ENCODE data around the gene ECSIT. TPM values are rescaled to one million over a fixed set of nuclear protein-coding genes. Genes with fewer than 3 reads are reported as not detected.
A peak's percentile ranks its signal among the peaks of the same experiment; 100 is the strongest.

ECSIT gene
- total and polyA plus RNA-seq, 11 donors = 69.7 to 242 (median 133) TPM

GRCh38 chr19:11551603-11552235 is 22.8 kb upstream of the ECSIT start:
- Histone ChIP-seq H3K27ac (peak overlapping the region in 1 of 12 donors; percentile 89), H3K4me3 (no peak overlapping the region), H3K36me3 (peaks cover 0 to 46% (median 30%) of the 10 kb centered on the region in 9 donors), H3K9me3 (no peaks in the 10 kb centered on the region), H3K27me3 (no peaks in the 10 kb centered on the region), H3K4me1 (peaks cover 0 to 14% (median 0%) of the 10 kb centered on the region in 12 donors)
- intact Hi-C loops (cut with DNase I) = no loop called here
- DNase-seq (peak in 1 of 5 donors; percentile 65), ATAC-seq (peak in 3 of 4 donors; percentile 6 to 55 (median 18))
- TF ChIP-seq, protein P1, sequence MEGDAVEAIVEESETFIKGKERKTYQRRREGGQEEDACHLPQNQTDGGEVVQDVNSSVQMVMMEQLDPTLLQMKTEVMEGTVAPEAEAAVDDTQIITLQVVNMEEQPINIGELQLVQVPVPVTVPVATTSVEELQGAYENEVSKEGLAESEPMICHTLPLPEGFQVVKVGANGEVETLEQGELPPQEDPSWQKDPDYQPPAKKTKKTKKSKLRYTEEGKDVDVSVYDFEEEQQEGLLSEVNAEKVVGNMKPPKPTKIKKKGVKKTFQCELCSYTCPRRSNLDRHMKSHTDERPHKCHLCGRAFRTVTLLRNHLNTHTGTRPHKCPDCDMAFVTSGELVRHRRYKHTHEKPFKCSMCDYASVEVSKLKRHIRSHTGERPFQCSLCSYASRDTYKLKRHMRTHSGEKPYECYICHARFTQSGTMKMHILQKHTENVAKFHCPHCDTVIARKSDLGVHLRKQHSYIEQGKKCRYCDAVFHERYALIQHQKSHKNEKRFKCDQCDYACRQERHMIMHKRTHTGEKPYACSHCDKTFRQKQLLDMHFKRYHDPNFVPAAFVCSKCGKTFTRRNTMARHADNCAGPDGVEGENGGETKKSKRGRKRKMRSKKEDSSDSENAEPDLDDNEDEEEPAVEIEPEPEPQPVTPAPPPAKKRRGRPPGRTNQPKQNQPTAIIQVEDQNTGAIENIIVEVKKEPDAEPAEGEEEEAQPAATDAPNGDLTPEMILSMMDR (IDR thresholded peaks at IDR 0.05) = peak in 7 of 12 donors; percentile 10 to 39 (median 29)
- TF ChIP-seq POLR2A (IDR thresholded peaks at IDR 0.05) = no peak
- 77 to 88% (median 81%) methylated on average over 10 to 26 of the region's 26 CpGs for WGBS, 4 donors

DNA sequence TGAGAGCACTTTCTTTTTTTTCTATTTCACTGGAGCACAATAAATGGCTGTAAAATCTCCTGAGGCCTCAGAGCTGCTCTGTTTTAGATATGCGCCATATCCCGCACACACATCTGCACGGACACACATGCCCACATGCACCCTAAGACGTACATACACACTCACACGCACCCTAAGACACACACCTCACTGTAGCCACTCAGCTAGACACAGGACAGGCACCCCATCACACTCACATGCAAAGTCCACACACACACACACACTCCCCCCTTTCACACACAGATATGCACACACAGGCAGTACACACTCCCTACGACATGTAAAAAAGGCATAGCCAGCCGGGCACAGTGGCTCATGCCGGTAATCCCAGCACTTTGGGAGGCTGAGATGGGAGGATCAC is 21.3 kb upstream of the ECSIT start:
- WGBS, 4 donors = 87 to 98% (median 90%) methylated on average over 8 of the region's 8 CpGs

GRCh38 chr19:11549386-11549953 is 20.5 kb upstream of the ECSIT start:
- ATAC-seq (no peak), DNase-seq (no peak)
- H3K27me3 ChIP-seq = no peaks in the 10 kb centered on the region
- WGBS, 4 donors = 89 to 93% (median 92%) methylated on average over 20 to 24 of the region's 24 CpGs
- H3K36me3 ChIP-seq = peaks cover 0 to 41% (median 26%) of the 10 kb centered on the region in 9 donors
- intact Hi-C loops (cut with DNase I) = no loop called here
- H3K9me3 ChIP-seq = no peaks in the 10 kb centered on the region
- no peak for TF ChIP-seq POLR2A (IDR thresholded peaks at IDR 0.05)
- TF ChIP-seq, protein P1 (IDR thresholded peaks at IDR 0.05) = no peak
- H3K4me3 ChIP-seq = no peak overlapping the region
- peak overlapping the region in 1 of 12 donors; percentile 89 for H3K27ac ChIP-seq
- H3K4me1 ChIP-seq = no peaks in the 10 kb centered on the region

More for the DNA sequence above, 21.3 kb upstream of the ECSIT start:
- H3K27me3 ChIP-seq = no peaks in the 10 kb centered on the region
- H3K4me1 ChIP-seq = peaks cover 0 to 5% (median 0%) of the 10 kb centered on the region in 12 donors
- TF ChIP-seq, protein P1 (IDR thresholded peaks at IDR 0.05) = no peak
- no peak for TF ChIP-seq POLR2A (IDR thresholded peaks at IDR 0.05)
- peaks cover 0 to 47% (median 27%) of the 10 kb centered on the region in 9 donors for H3K36me3 ChIP-seq
- DNase-seq (no peak), ATAC-seq (no peak)
- H3K27ac ChIP-seq = peak overlapping the region in 1 of 12 donors; percentile 89
- intact Hi-C loops (cut with DNase I) = no loop called here
- H3K4me3 ChIP-seq = no peak overlapping the region
- no peaks in the 10 kb centered on the region for H3K9me3 ChIP-seq

DNA sequence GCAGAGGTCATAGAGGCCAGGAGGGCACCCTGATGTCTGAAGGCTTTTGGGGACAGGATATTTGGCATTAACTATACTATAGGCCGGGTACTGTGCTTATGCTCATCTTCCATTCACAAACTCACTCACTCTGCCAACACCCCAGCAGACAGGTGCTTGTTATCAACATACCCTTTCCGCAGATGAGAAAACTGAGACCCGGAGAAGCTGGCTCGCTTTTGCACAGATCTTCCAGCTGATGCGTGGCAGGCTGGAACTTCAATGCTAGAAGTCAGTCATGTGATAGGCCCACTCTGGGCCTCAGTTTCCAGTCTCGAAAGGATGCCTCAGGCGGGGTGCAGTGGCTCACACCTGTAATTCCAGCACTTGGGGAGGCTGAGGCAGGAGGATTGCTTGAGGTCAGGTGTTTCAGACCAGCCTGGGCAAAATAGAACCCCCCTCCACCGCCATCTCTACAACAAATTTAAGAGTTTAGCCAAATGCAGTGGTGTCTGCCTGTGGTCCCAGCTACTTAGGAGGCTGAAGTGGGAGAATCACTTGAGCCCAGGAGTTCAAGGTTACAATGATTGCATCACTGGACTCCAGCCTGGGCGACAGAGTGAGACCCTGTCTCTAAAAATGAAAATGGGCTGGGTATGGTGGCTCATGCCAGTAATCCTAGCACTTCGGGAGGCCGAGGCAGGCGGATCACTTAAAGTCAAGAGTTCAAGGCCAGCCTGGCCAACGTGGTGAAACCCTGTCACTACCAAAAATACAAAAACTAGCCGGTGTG is 19.2 kb upstream of the ECSIT start:
- no peak for ATAC-seq
- WGBS, 4 donors = 91 to 92% (median 91%) methylated on average over 14 of the region's 14 CpGs
- no peaks in the 10 kb centered on the region for H3K4me1 ChIP-seq
- TF ChIP-seq, protein P1 (IDR thresholded peaks at IDR 0.05) = no peak
- TF ChIP-seq POLR2A (IDR thresholded peaks at IDR 0.05) = no peak
- intact Hi-C loops (cut with DNase I) = no loop called here
- no peaks in the 10 kb centered on the region for H3K27me3 ChIP-seq
- H3K36me3 ChIP-seq = peaks cover 0 to 33% (median 14%) of the 10 kb centered on the region in 9 donors
- no peak for DNase-seq
- H3K4me3 ChIP-seq = no peak overlapping the region
- peak overlapping the region in 1 of 12 donors; percentile 51 for H3K27ac ChIP-seq
- no peaks in the 10 kb centered on the region for H3K9me3 ChIP-seq
